Mesenchymal stem cell (in vitro differentiated cells and primary cell): ENCODE results near the gene CLIC3.

ENCODE experiments used
- DNase-seq: peaks from one replicate; pipeline ENCODE4 v3.0.0-alpha.2; 2013
- H2AFZ ChIP-seq: one replicate; pipeline ENCODE4 v1.6.1; 2013; ENCODE audit warnings: low read depth, mild to moderate bottlenecking, control low read depth, inconsistent platforms, low read length, moderate library complexity
- H2AK5ac ChIP-seq: 2 replicates; pipeline ENCODE4 v1.6.1; 2013; ENCODE audit warnings: low read length, moderate library complexity, mild to moderate bottlenecking, inconsistent platforms; ENCODE audit not compliant: severe bottlenecking
- H2BK120ac ChIP-seq: one replicate; pipeline ENCODE4 v1.6.1; 2013; ENCODE audit warnings: low read depth, mild to moderate bottlenecking, inconsistent platforms, low read length, moderate library complexity
- H2BK12ac ChIP-seq, 2 experiments: one replicate each; pipeline ENCODE4 v1.6.1; 2013; ENCODE audit warnings: inconsistent platforms in 2 of 2, low read length in 2 of 2, mild to moderate bottlenecking in 2 of 2, moderate library complexity in 2 of 2, control low read depth in 1 of 2
- H2BK15ac ChIP-seq: one replicate; pipeline ENCODE4 v1.6.1; 2013; ENCODE audit warnings: mild to moderate bottlenecking, low read depth, inconsistent platforms; ENCODE audit not compliant: poor library complexity, severe bottlenecking
- H2BK5ac ChIP-seq: 2 replicates; pipeline ENCODE4 v1.6.1; 2013; ENCODE audit warnings: low read depth, mild to moderate bottlenecking, low read length, control low read depth, inconsistent platforms; ENCODE audit not compliant: poor library complexity, severe bottlenecking
- H3K14ac ChIP-seq, 2 experiments: one replicate each; pipeline ENCODE4 v1.6.1; 2013; ENCODE audit warnings: inconsistent platforms in 2 of 2, low read length in 2 of 2, control low read depth in 1 of 2, mild to moderate bottlenecking in 1 of 2, moderate library complexity in 1 of 2
- H3K18ac ChIP-seq, 2 experiments: one replicate each; pipeline ENCODE4 v1.6.1; 2013; ENCODE audit warnings: inconsistent platforms in 2 of 2, low read length in 2 of 2, control low read depth in 1 of 2, low read depth in 1 of 2, mild to moderate bottlenecking in 1 of 2
- H3K23ac ChIP-seq, 2 experiments: one replicate each; pipeline ENCODE4 v1.6.1; 2013; ENCODE audit warnings: inconsistent platforms in 2 of 2, low read length in 2 of 2, mild to moderate bottlenecking in 2 of 2, moderate library complexity in 2 of 2, control low read depth in 1 of 2
- H3K27ac ChIP-seq: 2 replicates; pipeline ENCODE4 v1.5.1; 2013; ENCODE audit warnings: mild to moderate bottlenecking, moderate library complexity, low read length, control low read depth, inconsistent platforms; ENCODE audit not compliant: poor library complexity, severe bottlenecking
- H3K27me3 ChIP-seq, 2 experiments: 2 replicates each; pipeline versions ENCODE4 v1.6.1 to v1.7.0; 2013; ENCODE audit warnings: low read length in 2 of 2, mild to moderate bottlenecking in 2 of 2, moderate library complexity in 2 of 2, control low read depth in 1 of 2, inconsistent platforms in 1 of 2; ENCODE audit not compliant: control insufficient read depth in 1 of 2, insufficient read depth in 1 of 2
- H3K36me3 ChIP-seq, 2 experiments: 2 replicates each; pipeline versions ENCODE4 v1.6.1 to v1.7.0; 2013; ENCODE audit warnings: low read length in 2 of 2, control low read depth in 1 of 2, inconsistent platforms in 1 of 2, low read depth in 1 of 2, mild to moderate bottlenecking in 1 of 2; ENCODE audit not compliant: insufficient read depth in 2 of 2, control insufficient read depth in 1 of 2
- H3K4ac ChIP-seq, 2 experiments: one replicate each; pipeline ENCODE4 v1.6.1; 2013; ENCODE audit warnings: inconsistent platforms in 2 of 2, low read length in 2 of 2, mild to moderate bottlenecking in 2 of 2, moderate library complexity in 2 of 2, control low read depth in 1 of 2, low read depth in 1 of 2
- H3K4me1 ChIP-seq: 2 replicates; pipeline ENCODE4 v1.6.1; 2013; ENCODE audit warnings: low read depth, low read length, control low read depth; ENCODE audit not compliant: control insufficient read depth, insufficient read depth
- H3K4me2 ChIP-seq: 2 replicates; pipeline ENCODE4 v1.6.1; 2013; ENCODE audit warnings: low read length, mild to moderate bottlenecking, inconsistent platforms; ENCODE audit not compliant: poor library complexity, severe bottlenecking
- H3K4me3 ChIP-seq, 2 experiments: 2 replicates each; pipeline versions ENCODE4 v1.5.1 to v1.7.0; 2013; ENCODE audit warnings: low read length in 2 of 2, mild to moderate bottlenecking in 2 of 2, control low read depth in 1 of 2, low read depth in 1 of 2; ENCODE audit not compliant: insufficient read depth in 1 of 2
- H3K79me1 ChIP-seq: replicated peaks from 2 replicates; pipeline ENCODE4 v1.6.1; 2013; ENCODE audit warnings: mild to moderate bottlenecking, control low read depth, low read length, inconsistent platforms; ENCODE audit not compliant: poor library complexity, severe bottlenecking
- H3K9ac ChIP-seq: 2 replicates; pipeline ENCODE4 v1.7.0; 2013; ENCODE audit warnings: mild to moderate bottlenecking, low read length, moderate library complexity
- H3K9me3 ChIP-seq: 2 replicates; pipeline ENCODE4 v1.7.0; 2013; ENCODE audit warnings: mild to moderate bottlenecking, low read length; ENCODE audit not compliant: control insufficient read depth
- H4K8ac ChIP-seq: one replicate; pipeline ENCODE4 v1.6.1; 2013; ENCODE audit warnings: inconsistent platforms, mild to moderate bottlenecking, low read length, moderate library complexity
- H4K91ac ChIP-seq: one replicate; pipeline ENCODE4 v1.6.1; 2013; ENCODE audit warnings: mild to moderate bottlenecking, low read length, inconsistent platforms
- WGBS: methylation state at CpG from one replicate; pipeline ENCODE4 v1.1.7; 2013; ENCODE audit warnings: mixed read lengths; 5-methylcytosine and 5-hydroxymethylcytosine counted together

CLIC3 gene

GRCh38 chr9:137035937-137036336 is 39.6 kb upstream of the CLIC3 start:
- H3K23ac ChIP-seq: peak overlapping the region in 1 of 2 experiments; percentile 11
- no peak overlapping the region for H2AFZ ChIP-seq
- peaks cover 20 to 36% of the 10 kb centered on the region in 2 experiments for H3K36me3 ChIP-seq
- H3K79me1 ChIP-seq: no peaks in the 10 kb centered on the region
- H3K4me1 ChIP-seq: peaks cover 3% of the 10 kb centered on the region
- H2BK120ac ChIP-seq: no peak overlapping the region
- peak overlapping the region; percentile 16 for H2BK15ac ChIP-seq
- no peaks in the 10 kb centered on the region for H3K9me3 ChIP-seq
- no peak overlapping the region for H3K4me3 ChIP-seq
- H3K4me2 ChIP-seq: no peak overlapping the region
- DNase-seq: no peak
- no peak overlapping the region for H2BK5ac ChIP-seq
- H3K27me3 ChIP-seq: peaks cover 0 to 11% of the 10 kb centered on the region in 2 experiments
- H3K9ac ChIP-seq: no peak overlapping the region
- H3K18ac ChIP-seq: no peak overlapping the region
- H4K8ac ChIP-seq: no peak overlapping the region
- H3K27ac ChIP-seq: no peak overlapping the region
- 85% methylated on average over 8 of the region's 8 CpGs for WGBS
- no peak overlapping the region for H4K91ac ChIP-seq
- H3K4ac ChIP-seq: no peak overlapping the region
- no peak overlapping the region for H2AK5ac ChIP-seq
- peak overlapping the region in 1 of 2 experiments; percentile 17 for H2BK12ac ChIP-seq
- no peak overlapping the region for H3K14ac ChIP-seq

DNA sequence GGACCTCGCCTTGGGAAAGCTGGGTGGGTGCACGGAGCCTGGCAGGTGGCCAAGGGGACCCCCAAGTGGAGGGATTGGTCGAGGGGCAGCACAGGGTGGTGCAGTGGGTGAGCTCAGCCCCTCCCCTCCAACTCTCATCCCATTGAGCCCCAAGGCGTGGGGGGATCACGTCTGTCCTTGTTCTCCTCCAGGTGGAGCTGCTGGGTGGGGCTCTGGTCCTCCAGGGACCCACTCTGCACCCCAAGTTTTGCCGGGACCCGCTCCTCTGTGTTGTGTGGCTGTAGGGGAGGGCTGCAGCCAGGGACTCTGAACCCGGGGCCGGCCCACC is 39.1 kb upstream of the CLIC3 start:
- WGBS: 38% methylated on average over 8 of the region's 9 CpGs
- H3K27ac ChIP-seq: no peak overlapping the region

GRCh38 chr9:137034709-137035506 is 38.5 kb upstream of the CLIC3 start:
- Histone ChIP-seq H2BK5ac (no peak overlapping the region), H3K4me2 (no peak overlapping the region), H3K79me1 (no peaks in the 10 kb centered on the region), H4K91ac (no peak overlapping the region), H2AFZ (no peak overlapping the region), H3K23ac (no peak overlapping the region), H3K36me3 (peaks cover 19 to 26% of the 10 kb centered on the region in 2 experiments), H3K9me3 (no peaks in the 10 kb centered on the region), H3K4ac (no peak overlapping the region), H3K18ac (no peak overlapping the region), H4K8ac (no peak overlapping the region), H2BK15ac (peak overlapping the region; percentile 34), H3K14ac (no peak overlapping the region), H3K4me1 (peaks cover 3% of the 10 kb centered on the region), H3K27me3 (peaks cover 0 to 11% of the 10 kb centered on the region in 2 experiments), H2BK120ac (no peak overlapping the region), H2AK5ac (no peak overlapping the region), H3K27ac (no peak overlapping the region), H3K4me3 (no peak overlapping the region), H3K9ac (no peak overlapping the region), H2BK12ac (no peak overlapping the region)
- 35% methylated on average over 18 of the region's 24 CpGs for WGBS
- peak; percentile 77 for DNase-seq

More for the DNA sequence above, 39.1 kb upstream of the CLIC3 start:
- no peak for DNase-seq
- no peak overlapping the region for H2AK5ac ChIP-seq
- no peak overlapping the region for H2BK5ac ChIP-seq
- H3K27me3 ChIP-seq: peaks cover 0 to 11% of the 10 kb centered on the region in 2 experiments
- H3K18ac ChIP-seq: no peak overlapping the region
- no peak overlapping the region for H2BK15ac ChIP-seq
- no peak overlapping the region for H3K4me2 ChIP-seq
- no peak overlapping the region for H2AFZ ChIP-seq
- H3K23ac ChIP-seq: no peak overlapping the region
- no peak overlapping the region for H3K4ac ChIP-seq
- peaks cover 20 to 32% of the 10 kb centered on the region in 2 experiments for H3K36me3 ChIP-seq
- H2BK12ac ChIP-seq: no peak overlapping the region
- H4K91ac ChIP-seq: no peak overlapping the region
- H3K79me1 ChIP-seq: no peaks in the 10 kb centered on the region
- peaks cover 3% of the 10 kb centered on the region for H3K4me1 ChIP-seq
- H3K9ac ChIP-seq: no peak overlapping the region
- no peak overlapping the region for H4K8ac ChIP-seq
- no peaks in the 10 kb centered on the region for H3K9me3 ChIP-seq
- no peak overlapping the region for H3K4me3 ChIP-seq
- H3K14ac ChIP-seq: no peak overlapping the region
- no peak overlapping the region for H2BK120ac ChIP-seq

DNA sequence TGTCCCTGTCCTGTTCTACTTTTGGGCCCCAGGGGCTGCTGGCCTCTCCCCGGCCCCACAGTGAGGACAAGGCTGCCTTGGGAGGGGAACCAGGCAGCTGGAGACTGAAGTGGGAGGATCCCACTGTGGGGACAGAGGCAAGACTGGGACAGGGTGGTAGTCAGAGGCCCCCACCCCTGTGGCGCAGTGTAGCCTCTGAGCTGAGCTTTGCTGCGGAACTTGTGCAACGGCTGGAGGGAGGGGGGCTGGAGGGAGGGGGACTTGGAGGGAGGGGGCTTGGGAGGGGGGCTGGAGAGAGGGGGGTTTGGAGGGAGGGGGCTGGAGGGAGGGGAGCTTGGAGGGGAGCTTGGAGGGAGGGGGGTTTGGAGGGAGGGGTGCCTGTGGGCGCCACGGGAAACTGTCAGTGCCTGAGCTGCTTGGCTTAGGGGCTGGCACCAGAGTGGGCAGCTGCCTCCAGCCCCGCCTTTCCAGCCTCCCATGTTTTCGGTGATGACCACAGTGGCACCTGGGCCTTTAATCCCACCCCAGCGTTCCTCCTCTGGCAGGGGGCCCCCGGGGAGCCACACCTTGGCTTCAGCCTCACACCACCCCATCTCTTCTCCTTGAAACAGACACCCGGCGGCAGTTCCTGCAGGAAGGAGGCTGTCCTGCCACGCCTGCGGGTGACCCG is 37.8 kb upstream of the CLIC3 start:
- no peak overlapping the region for H3K4ac ChIP-seq
- no peak overlapping the region for H3K4me2 ChIP-seq
- no peak overlapping the region for H3K14ac ChIP-seq
- no peaks in the 10 kb centered on the region for H3K9me3 ChIP-seq
- H3K4me3 ChIP-seq: no peak overlapping the region
- H3K23ac ChIP-seq: no peak overlapping the region
- no peak overlapping the region for H2BK15ac ChIP-seq
- no peak overlapping the region for H2AFZ ChIP-seq
- peaks cover 0 to 11% of the 10 kb centered on the region in 2 experiments for H3K27me3 ChIP-seq
- WGBS: 86% methylated on average over 11 of the region's 15 CpGs
- peaks cover 4% of the 10 kb centered on the region for H3K4me1 ChIP-seq
- H4K91ac ChIP-seq: no peak overlapping the region
- H3K18ac ChIP-seq: no peak overlapping the region
- H3K36me3 ChIP-seq: peaks cover 12 to 19% of the 10 kb centered on the region in 2 experiments
- no peak overlapping the region for H2BK12ac ChIP-seq
- H3K79me1 ChIP-seq: no peaks in the 10 kb centered on the region
- no peak overlapping the region for H3K27ac ChIP-seq
- DNase-seq: no peak
- H3K9ac ChIP-seq: no peak overlapping the region
- H2AK5ac ChIP-seq: no peak overlapping the region
- H2BK5ac ChIP-seq: no peak overlapping the region
- no peak overlapping the region for H4K8ac ChIP-seq
- no peak overlapping the region for H2BK120ac ChIP-seq
